ENCODE data around the gene SLC25A30.

SLC25A30 gene

DNA sequence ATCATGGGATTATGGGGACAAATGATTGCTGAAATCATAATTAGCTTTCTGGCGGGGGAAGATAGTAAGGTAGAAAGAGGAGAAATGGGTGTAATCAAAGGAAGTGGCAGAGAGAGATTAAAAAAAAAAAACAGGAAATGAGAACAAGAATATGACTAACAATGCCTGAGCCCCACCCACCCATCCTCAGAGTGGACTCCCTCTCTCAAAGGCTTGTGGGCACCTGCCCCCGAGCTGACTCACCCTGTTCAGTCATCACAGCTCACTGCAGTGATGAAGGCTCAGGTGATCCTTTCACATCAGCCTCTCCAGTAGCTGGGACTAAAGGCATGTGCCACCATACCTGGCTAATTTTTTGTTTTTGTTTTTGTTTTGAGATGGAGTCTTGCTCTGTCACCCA is 50.8 kb downstream of the SLC25A30 start:
- Histone ChIP-seq H3K4me1 (no peaks in the 10 kb centered on the region), H3K4me2 (ENCODE audit: low read length) (no peak overlapping the region), H3K9ac (no peak overlapping the region), H3K36me3 (ENCODE audit: control insufficient read depth, insufficient read depth, low read length) (no peaks in the 10 kb centered on the region), H3K9me3 (ENCODE audit: control insufficient read depth, low read length) (no peaks in the 10 kb centered on the region), H3K27me3 (ENCODE audit: control insufficient read depth, insufficient read depth, low read length) (no peaks in the 10 kb centered on the region), H3K27ac (no peak overlapping the region), H3K4me3 (ENCODE audit: low read depth, low read length) (no peak overlapping the region), H2AFZ (no peak overlapping the region), H3K79me2 (no peaks in the 10 kb centered on the region)
- TF ChIP-seq, protein P1, sequence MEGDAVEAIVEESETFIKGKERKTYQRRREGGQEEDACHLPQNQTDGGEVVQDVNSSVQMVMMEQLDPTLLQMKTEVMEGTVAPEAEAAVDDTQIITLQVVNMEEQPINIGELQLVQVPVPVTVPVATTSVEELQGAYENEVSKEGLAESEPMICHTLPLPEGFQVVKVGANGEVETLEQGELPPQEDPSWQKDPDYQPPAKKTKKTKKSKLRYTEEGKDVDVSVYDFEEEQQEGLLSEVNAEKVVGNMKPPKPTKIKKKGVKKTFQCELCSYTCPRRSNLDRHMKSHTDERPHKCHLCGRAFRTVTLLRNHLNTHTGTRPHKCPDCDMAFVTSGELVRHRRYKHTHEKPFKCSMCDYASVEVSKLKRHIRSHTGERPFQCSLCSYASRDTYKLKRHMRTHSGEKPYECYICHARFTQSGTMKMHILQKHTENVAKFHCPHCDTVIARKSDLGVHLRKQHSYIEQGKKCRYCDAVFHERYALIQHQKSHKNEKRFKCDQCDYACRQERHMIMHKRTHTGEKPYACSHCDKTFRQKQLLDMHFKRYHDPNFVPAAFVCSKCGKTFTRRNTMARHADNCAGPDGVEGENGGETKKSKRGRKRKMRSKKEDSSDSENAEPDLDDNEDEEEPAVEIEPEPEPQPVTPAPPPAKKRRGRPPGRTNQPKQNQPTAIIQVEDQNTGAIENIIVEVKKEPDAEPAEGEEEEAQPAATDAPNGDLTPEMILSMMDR (IDR thresholded peaks at IDR 0.05) = no peak

DNA sequence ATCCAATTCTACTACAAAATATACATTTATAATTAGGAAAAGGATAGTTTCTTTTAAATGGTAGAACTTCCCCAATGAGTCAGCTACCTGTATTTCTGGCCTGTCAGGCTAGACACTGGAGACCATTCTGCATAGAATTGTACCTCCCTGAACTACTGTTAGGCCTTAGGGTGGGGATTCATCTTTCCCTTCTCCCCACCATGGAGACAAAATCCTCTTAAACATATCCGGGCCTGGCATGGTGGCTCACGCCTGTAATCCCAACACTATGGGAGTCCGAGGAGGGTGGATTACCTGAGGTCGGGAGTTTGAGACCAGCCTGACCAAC is 52.7 kb downstream of the SLC25A30 start:
- H3K4me2 ChIP-seq (ENCODE audit: low read length) = no peak overlapping the region
- H3K27me3 ChIP-seq (ENCODE audit: control insufficient read depth, insufficient read depth, low read length) = no peaks in the 10 kb centered on the region
- H3K36me3 ChIP-seq (ENCODE audit: control insufficient read depth, insufficient read depth, low read length) = no peaks in the 10 kb centered on the region
- no peaks in the 10 kb centered on the region for H3K9me3 ChIP-seq (ENCODE audit: control insufficient read depth, low read length)
- TF ChIP-seq, protein P1 (IDR thresholded peaks at IDR 0.05) = no peak
- H3K79me2 ChIP-seq = no peaks in the 10 kb centered on the region
- H3K27ac ChIP-seq = no peak overlapping the region
- no peaks in the 10 kb centered on the region for H3K4me1 ChIP-seq
- H3K4me3 ChIP-seq (ENCODE audit: low read depth, low read length) = no peak overlapping the region
- H3K9ac ChIP-seq = no peak overlapping the region
- no peak overlapping the region for H2AFZ ChIP-seq

DNA sequence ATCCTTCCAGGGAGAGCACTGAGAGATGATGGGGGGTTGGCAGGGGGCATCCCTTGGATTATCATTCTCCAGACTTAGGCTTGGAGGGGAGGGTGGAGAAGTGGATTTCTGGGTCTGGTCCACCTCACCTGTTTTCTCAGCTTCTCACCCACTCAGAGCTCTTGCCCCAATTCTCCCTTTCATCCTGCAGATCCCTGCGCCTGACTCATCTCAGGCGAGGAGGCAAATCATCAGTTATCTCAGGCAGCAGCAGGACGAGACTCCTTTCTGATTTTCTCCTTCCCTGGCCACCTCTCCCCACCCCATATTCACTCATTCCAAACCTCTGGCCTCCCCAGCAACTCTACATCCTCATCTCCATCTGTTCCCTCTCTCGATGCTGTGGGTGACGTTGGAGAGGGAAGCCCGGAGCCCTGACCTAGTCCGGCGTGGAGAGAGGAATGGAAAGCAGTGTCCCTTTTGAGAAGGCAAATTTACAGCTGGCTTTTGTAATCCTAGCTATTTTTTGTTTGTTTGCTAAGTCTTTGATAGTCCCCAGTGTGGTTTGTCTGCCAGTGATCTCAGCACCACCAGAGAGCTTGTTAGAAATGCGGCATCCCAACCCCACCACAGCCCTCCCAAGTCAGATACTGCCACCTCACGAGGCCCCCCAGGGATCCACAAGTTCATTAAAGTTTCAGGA is 53.2 kb downstream of the SLC25A30 start:
- no peak overlapping the region for H3K27ac ChIP-seq

DNA sequence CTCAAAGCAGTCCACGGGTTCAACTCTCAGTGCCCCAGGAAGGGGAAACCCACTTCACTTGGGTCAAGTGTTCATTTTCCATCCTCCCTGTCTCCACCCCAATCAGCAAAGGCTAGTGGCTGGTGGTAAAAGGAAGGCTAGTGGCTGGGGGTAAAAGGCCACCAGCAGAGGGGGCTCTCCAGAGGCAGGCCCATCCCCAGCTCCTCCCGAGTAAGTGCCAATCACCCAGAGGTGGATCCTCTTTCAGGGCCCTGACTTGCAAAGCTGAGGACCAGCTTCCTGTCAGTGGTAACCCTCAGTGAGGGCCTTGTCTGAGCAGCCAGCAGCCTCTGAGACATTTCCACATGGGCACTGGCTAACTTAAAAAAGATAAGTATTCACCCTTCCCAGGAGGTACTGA is 55.2 kb downstream of the SLC25A30 start:
- Histone ChIP-seq H3K4me1 (no peaks in the 10 kb centered on the region), H3K4me2 (ENCODE audit: low read length) (no peak overlapping the region), H3K4me3 (ENCODE audit: low read depth, low read length) (no peak overlapping the region), H3K79me2 (no peaks in the 10 kb centered on the region), H3K9me3 (ENCODE audit: control insufficient read depth, low read length) (no peaks in the 10 kb centered on the region), H2AFZ (no peak overlapping the region), H3K36me3 (ENCODE audit: control insufficient read depth, insufficient read depth, low read length) (no peaks in the 10 kb centered on the region), H3K27ac (no peak overlapping the region), H3K27me3 (ENCODE audit: control insufficient read depth, insufficient read depth, low read length) (no peaks in the 10 kb centered on the region), H3K9ac (no peak overlapping the region)
- TF ChIP-seq, protein P1 (IDR thresholded peaks at IDR 0.05) = no peak

More for the DNA sequence above, 53.2 kb downstream of the SLC25A30 start:
- Histone ChIP-seq H3K9ac (no peak overlapping the region), H3K4me1 (no peaks in the 10 kb centered on the region), H3K79me2 (no peaks in the 10 kb centered on the region), H3K4me3 (ENCODE audit: low read depth, low read length) (no peak overlapping the region), H3K4me2 (ENCODE audit: low read length) (no peak overlapping the region), H3K9me3 (ENCODE audit: control insufficient read depth, low read length) (no peaks in the 10 kb centered on the region), H3K27me3 (ENCODE audit: control insufficient read depth, insufficient read depth, low read length) (no peaks in the 10 kb centered on the region), H2AFZ (no peak overlapping the region), H3K36me3 (ENCODE audit: control insufficient read depth, insufficient read depth, low read length) (no peaks in the 10 kb centered on the region)
- TF ChIP-seq, protein P1 (IDR thresholded peaks at IDR 0.05) = no peak

DNA sequence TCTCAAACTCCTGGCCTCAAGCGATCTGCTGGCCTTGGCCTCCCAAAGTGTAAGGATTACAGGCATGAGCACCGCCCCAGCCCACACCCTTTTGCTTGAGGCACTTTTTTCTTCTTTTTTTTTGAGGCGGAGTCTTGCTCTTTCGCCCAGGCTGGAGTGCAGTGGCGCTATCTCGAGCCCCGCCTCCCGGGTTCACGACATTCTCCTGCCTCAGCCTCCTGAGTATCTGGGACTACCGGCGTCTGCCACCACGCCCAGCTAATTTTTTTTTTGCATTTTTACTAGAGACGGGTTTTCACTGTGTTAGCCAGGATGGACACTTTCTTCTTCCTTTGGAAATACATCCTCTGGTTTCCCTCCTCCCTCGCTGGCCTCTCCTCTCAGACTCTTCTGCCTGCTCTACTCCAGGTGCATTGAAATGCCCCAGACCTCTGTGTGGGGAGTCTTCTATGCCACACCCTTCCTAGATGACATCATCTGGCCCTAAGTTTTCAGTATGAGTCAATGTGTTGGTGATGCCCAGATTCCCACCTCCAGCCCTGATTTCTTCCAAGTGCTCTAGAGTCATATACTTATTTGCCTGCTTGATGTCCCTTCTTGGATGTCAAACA is 56.5 kb downstream of the SLC25A30 start:
- TF ChIP-seq, protein P1 (IDR thresholded peaks at IDR 0.05) = no peak

More for the DNA sequence above, 56.5 kb downstream of the SLC25A30 start:
- H3K27ac ChIP-seq = no peak overlapping the region
- no peaks in the 10 kb centered on the region for H3K36me3 ChIP-seq (ENCODE audit: control insufficient read depth, insufficient read depth, low read length)
- H3K27me3 ChIP-seq (ENCODE audit: control insufficient read depth, insufficient read depth, low read length) = no peaks in the 10 kb centered on the region
- no peaks in the 10 kb centered on the region for H3K9me3 ChIP-seq (ENCODE audit: control insufficient read depth, low read length)
- H3K4me3 ChIP-seq (ENCODE audit: low read depth, low read length) = no peak overlapping the region
- no peak overlapping the region for H3K9ac ChIP-seq
- no peak overlapping the region for H3K4me2 ChIP-seq (ENCODE audit: low read length)
- no peaks in the 10 kb centered on the region for H3K4me1 ChIP-seq
- no peak overlapping the region for H2AFZ ChIP-seq
- no peaks in the 10 kb centered on the region for H3K79me2 ChIP-seq

Measured in parathyroid adenoma (tissue), 2 donors.